D721Med (cell line): ENCODE measurements around the gene ZNF816.
"Not testable (repeated sequence)": the region's sequence is repeated elsewhere in the genome, so short reads cannot be mapped to it uniquely, and the experiment has no call there.

Experiments
- DNase-seq: peaks from one replicate; pipeline ENCODE4 v3.0.0; 2011; ENCODE audit warnings: low spot score; ENCODE audit not compliant: insufficient read length
- FAIRE-seq: peaks from 2 replicates; lab custom pipeline; 2011; peaks lifted over from hg19 to GRCh38; lab: Jason Lieb, UNC
- CTCF ChIP-seq: IDR thresholded peaks from 2 replicates; pipeline ENCODE4 v1.5.1; 2012; ENCODE audit warnings: mild to moderate bottlenecking, control low read depth; ENCODE audit not compliant: insufficient read depth; ENCODE audit errors: missing control alignments

Gene ZNF816

GRCh38 chr19:52945652-52946321, 16.9 kb downstream of the ZNF816 start:
- FAIRE-seq (no peak), DNase-seq (no peak)
- TF ChIP-seq CTCF, result no peak

GRCh38 chr19:52944703-52945493, 17.8 kb downstream of the ZNF816 start:
- FAIRE-seq, DNase-seq: not testable (repeated sequence)

- no peak for TF ChIP-seq CTCF
- DNase-seq (no peak), FAIRE-seq (no peak)
Observed at GRCh38 chr19:52943884-52944643, 18.6 kb downstream of the ZNF816 start.

- DNase-seq (no peak), FAIRE-seq (no peak)
- no peak for TF ChIP-seq CTCF
Observed at GRCh38 chr19:52943134-52943883, 19.4 kb downstream of the ZNF816 start.

GRCh38 chr19:52942386-52943133, 20.1 kb downstream of the ZNF816 start:
- no peak for TF ChIP-seq CTCF
- FAIRE-seq, result no peak
- peak; percentile 36 for DNase-seq

GRCh38 chr19:52941941-52942385, 20.7 kb downstream of the ZNF816 start:
- DNase-seq (no peak), FAIRE-seq (no peak)
- TF ChIP-seq CTCF, result no peak

- FAIRE-seq, result not testable (repeated sequence)
Observed at GRCh38 chr19:52941523-52941922, 21.2 kb downstream of the ZNF816 start.

GRCh38 chr19:52940905-52941304, 21.8 kb downstream of the ZNF816 start:
- DNase-seq, FAIRE-seq: not testable (repeated sequence)

More at GRCh38 chr19:52941523-52941922, 21.2 kb downstream of the ZNF816 start:
- DNase-seq, result not testable (repeated sequence)
